HG02763 (cell line): ENCODE measurements around the gene LDB2.

Source experiments
- ATAC-seq: cut with Tn5 transposase; IDR thresholded peaks from one replicate; pipeline ENCODE4 v1.9.1; 2021; ENCODE audit warnings: mild to moderate bottlenecking, moderate library complexity; ENCODE audit not compliant: unreplicated experiment

Gene LDB2

DNA sequence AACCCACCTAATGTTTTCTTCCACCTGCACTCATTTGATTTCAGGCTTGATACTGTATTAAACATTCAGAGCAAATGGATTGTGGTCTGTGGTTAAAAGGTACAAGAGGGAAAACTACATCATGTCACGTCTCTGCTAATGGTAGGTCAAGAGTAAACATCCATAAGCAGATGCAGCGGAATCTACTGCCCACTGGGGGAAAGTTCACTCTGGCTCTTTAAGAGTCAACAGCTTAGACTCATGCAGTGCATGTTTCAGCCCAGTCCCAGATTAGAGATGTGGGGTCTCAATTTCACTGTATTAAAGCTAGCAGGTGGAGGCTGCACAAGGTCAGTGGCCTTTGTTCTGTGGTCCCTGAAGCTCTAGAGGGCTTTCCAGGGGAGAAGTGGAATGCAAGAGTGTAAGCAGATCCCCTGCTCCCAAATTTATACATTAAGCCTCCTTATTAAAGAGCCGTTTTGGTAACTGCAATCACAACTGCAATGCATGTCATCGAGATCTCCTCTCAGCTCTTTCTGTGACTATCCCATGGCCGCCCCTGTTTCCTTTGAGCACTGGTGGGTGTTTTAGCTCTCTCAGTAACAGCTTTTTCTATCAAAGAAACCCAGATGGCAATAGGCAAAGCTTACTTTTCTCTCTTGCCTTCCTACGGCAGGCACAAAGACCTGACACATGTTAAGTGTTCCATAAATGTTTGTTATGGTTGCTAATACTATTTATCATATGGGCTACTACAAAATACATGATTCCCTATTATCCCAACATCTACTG lies 53.4 kb downstream of the LDB2 start:
- ATAC-seq, result no peak

DNA sequence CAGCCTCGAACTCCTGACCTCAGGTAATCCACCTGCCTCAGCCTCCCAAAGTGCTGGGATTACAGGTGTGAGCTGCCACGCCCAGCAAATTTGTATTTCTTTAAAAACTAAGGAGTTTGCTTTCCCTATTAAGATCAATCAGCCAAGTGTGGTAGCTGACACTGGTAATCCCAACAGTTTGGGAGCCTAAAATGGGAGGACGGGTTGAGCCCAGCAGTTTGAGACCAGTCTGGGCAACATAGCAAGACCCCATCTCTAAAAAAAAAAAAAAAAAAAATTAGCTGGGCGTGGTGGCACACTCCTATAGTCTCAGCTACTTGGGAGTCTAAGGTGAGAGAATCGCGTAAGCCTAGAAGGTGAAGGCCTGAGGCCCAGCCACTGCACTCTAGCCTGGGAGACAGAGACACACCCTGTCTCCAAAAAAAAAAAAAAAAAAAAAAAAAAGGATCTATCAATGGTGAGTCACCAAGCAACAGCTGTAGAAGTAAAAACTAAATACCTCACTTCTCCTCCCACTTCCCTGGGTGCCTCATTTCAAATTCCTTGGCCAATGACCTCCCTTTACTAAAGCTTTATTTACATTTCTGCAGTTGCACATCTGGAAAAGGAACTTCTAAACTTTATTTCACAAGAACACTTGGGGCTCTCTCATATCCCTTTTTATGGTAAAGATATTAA lies 54.5 kb downstream of the LDB2 start:
- ATAC-seq, result no peak

DNA sequence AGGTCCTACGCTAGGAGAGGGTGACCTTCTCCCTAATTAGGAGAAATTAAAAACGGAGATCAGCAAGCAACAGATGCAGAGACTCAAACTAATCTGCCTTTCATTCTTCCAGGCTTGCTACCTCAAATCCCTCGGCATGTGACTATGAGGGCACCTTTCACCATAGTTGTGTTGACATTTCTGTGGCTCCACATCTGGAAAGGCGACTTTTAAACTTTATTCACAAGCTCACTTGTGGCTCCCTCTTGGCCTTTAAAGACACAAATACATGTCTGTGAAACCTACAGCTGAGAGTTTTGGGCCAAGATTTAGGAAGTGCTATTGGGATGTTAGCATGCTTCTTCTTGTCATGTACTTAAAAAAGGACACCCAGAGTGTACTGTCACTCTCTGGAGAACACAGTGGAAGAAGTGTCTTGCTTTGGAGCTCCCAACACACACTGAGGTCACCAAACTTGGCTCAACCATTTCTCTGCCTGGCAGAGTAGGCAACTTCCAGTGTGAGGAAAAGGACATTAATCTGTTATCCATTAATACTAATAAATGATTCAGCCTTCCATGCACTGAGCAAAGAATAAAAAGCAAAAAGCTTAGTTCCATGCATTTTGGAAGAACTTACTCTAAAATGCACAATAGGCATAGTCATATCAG lies 60.1 kb downstream of the LDB2 start:
- ATAC-seq, result no peak

DNA sequence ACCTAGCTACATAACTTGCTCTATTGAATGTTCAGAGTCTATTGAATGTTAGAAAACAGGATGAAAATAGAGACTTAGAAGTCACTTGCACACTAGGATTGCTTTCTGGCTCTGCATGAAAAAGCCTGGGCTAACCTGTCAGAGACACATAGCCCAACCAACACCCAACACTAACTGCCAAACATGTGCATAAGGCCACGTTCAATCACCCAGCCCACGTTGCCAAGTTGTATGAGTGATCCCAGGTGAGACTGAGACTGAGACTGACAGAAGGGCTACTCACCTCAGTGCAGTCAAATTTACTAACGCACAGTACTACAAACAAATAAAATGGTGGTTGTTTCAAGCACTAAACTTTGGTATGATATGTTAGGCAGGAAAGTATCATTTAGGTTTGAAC lies 61.0 kb downstream of the LDB2 start:
- ATAC-seq, result no peak

DNA sequence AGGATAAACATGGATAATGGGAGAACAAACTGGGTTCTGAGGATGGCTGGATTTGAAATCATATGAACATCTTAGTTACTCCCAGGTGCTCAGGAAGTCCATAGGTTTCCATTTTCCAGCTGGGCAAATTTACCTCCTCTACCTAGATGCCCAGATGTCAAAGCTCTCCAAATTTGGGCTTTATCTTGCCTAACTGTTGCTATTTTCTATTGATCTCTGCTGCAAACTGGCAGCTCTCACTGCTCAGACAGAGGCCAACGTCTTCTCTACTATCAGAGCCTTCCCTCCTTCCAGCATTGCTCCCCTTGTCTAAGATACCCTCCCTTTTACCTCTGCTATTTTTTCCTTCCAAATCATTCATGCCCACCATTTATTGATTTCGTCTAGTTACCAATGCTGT lies 62.1 kb downstream of the LDB2 start:
- ATAC-seq, result no peak

DNA sequence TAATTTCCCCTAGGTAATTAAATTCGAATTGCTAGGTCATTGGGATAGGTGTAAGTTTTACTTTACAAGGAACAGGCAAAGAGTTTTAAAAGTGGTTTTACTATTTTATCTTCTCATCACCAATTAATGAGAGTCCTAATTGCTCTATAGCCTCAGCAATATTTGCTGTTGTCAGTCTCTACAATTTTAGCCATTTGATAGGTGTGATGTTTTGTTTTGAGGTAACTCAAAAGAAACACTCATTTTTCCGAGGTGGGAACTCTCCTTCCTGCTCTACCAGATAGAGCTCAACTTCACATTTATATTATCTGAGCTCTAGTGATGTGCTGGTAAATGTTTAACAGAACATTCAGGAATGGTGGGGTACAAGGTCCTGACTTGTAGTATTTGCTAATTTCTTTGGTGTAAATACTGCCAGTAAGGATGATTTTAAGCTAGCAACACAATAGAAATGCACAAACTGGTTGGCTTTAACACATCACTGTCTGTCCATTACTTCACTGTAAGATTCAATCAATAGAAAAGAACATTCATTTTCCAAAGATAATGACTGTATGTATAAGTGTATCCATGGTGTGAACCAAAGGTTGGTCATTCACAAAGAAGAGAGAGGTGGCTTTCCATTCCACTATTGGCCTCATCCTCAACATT lies 62.7 kb downstream of the LDB2 start:
- no peak for ATAC-seq

DNA sequence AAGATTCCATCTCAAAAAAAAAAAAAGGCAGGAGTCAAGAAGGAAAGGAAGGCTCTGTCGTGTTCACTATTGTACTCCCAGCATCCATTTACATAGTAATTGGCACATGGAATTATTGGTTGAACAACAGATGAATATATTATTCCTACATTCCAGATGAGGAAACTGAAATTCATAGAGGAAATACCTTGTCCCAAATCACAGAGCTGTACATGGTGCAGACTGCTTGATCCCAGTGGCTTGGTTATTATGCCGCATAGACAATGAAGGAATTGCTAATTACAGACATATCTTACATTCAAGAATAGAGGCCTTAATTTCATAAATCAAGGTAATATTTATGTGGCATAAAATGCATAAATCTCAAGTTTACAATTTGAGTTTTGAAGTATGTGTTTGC lies 63.6 kb downstream of the LDB2 start:
- ATAC-seq, result no peak

DNA sequence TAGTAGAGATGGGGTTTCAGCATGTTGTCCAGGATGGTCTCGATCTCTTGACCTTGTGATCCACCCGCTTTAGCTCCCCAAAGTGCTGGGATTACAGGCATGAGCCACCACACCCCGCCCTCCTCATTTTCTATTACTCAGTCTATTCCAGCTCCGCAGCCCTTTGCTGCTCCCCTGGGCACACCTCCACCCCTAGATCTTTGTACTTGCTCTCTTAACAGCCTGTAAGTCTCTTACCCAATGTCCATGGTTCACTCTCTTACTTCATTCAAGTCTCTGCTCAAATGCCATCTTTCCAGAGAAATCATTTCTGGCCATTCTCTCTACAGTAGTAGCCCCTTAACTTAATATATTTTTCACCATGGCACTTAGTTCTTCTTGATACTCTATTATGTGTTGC lies 64.7 kb downstream of the LDB2 start:
- no peak for ATAC-seq

DNA sequence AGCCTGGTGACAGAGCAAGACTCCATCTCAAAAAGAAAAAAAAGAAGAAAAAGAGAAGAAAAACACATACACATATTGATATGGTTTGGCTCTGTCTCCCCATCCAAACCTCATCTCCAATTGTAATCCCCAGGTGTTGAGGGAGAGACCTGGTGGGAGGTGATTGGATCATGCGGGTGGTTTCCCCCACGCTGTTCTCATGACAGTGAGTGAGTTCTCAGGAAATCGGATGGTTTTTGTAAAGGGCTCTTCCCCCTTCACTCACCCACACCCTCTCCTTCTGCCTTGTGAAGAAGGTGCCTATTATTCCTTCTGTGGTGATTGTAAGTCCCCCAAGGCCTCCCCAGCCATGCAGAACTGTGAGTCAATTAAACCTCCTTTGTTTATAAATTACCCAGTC lies 68.4 kb downstream of the LDB2 start:
- ATAC-seq, result no peak

DNA sequence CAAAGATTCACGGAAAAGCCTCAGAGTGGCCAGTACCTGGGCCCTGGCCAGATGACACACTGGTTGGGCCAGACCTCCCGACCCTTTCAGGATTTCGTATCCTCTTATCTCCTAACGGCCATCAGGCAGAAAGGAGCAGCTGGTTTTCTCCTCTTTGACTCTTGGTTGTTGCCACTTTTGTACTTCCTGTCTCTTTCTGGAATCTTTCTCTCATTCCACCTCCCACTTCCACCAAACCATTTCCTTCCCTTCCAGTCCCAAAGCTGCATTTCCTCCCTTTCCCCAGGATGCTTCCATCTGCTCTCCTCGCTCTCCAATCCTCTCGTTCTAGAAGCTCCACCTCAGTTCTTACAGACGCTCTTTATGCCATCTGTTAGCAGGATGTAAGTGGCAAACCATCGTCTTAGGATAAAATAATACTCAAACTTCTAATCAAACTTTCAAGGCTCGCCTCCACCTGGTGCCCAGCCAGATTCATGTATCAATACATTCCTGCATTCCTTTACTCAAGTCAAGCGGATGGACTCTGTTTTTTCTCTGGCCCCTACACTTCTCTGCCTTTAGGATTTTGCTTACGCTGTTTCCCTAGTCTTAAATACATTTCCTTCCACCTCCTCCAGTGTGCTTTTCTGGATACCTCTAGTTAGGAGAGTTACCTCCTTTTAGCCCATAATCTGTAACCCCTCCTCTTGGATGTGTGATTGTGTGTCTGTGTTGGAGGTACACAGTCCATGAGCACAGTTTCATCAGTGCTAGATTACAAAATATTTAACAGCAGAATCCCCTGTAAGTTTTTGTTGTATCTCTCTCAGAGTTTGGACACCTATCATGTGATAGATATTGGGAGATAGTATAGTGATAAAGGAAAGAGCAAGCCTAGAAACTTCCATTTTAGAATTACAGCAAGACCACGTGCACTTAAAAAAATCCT lies 70.4 kb downstream of the LDB2 start:
- ATAC-seq, result no peak

DNA sequence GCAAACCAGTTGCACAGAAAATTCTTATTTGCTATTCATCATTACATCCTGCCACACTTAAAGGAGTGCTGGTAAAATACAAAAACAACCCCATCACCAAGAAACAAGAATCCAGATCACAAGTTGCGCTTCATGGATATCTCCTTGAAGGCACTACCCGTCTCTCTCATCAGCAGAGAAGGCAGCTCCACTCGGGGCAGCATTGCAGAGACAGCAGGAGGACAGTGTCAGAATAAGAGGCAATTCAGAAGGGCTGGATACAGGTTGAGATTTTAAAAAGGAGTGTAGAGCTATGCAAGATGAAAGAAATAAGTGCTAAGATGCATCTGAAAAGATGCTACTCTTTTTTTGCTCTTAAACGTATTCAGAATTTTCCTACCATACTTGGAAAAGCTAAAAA lies 71.4 kb downstream of the LDB2 start:
- ATAC-seq, result no peak

DNA sequence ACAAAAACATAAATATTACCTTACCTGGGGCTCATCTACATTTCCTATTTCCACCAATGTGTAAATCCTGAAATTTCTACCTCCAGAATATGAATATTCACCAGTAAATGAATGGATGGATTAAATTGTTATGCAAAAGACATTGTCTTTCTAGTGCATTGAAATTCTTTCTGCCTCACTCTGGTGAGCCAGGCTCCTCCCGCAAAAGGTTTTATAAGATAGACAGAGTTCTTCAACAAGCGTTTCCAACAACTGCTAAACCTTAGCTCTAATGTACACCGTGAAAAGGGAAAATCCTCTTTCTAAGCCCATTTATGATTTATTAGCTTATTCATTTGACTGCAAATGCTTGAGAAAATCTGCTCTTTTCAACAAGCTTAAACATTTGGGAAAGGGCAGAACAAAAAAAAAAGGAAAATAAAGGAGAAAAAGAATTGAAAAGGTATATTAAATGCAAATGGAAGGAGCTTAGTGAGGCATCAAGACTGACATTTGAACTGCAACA lies 72.0 kb downstream of the LDB2 start:
- ATAC-seq, result no peak

DNA sequence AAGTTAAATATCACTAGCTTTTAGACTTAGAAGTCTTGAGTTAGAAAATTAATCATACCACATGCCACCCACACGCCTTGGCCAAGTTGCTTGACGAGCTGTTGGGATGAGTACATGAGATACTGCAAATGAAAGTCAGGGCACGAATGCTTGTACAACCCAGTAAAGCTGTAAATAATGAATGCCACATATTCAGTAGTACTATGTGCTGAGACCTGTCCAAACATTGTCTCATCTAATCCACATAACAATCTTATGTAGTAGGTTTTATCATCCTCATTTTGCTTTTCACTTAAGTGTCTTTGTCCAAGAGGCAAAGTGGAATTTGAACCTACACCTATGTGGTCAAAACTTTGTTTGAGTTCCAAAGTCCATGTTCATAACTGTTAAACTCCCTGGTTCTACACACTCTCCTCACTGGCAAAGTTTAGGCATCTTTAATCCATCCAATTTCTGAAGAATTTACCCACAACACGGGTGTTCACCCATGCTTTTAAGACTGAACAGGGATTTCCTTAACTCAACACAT lies 74.1 kb downstream of the LDB2 start:
- no peak for ATAC-seq

DNA sequence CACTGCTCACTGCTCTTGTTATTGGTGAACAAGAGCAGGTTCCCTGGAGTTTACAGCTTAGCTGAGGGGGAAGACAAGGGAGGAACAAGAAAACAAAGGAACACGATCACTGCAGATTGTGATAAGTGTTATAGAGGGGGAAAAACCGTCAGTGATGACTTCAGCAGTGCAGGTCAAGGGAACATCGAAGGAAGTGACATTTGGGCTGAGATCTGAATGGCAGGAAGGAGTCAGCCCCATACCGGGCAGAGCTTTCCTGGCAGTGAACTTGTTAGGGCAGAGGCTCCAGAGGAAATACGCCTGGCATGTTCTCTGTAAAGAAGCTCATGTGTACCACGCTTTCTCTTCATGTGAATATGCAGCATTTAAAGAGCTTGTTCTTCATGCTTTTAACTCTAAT lies 78.1 kb downstream of the LDB2 start:
- ATAC-seq, result no peak

DNA sequence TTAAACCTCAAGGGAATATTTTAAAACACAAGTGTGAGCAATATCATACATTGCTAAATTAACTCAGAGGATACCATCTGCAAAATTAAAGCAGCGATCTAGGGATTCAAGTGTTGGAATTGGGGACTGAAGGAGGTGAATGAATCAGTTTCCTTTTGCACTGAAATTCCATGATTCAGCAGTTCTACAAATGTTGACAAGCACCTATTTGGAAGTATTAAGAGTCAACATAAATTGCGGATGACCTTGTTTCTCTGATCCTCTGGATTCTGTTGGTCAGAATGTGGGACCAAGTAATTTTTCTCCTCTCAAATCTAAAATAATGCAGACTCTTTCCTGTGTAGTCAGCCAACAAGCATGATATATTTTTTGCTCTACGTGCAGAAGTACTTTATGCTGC lies 78.8 kb downstream of the LDB2 start:
- ATAC-seq, result no peak

DNA sequence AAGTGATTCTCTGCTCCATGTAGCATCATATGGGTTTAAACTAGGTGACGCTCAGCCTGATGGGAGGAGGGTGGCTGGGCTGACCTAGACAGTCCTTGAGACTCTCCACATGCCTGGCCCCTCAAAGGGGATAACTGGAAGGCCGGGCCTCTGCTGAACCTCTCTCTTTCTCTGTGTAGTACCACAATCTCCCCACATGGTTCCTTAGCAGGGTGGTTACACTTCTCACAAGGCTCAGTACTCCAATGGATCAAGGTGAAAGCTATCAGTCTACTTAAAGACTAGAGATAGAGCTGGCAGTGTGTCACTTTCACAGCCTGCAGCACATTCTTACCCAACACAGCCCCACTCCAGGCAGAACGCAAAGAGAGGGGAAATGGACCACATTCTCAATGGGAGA lies 80.4 kb downstream of the LDB2 start:
- ATAC-seq, result no peak

DNA sequence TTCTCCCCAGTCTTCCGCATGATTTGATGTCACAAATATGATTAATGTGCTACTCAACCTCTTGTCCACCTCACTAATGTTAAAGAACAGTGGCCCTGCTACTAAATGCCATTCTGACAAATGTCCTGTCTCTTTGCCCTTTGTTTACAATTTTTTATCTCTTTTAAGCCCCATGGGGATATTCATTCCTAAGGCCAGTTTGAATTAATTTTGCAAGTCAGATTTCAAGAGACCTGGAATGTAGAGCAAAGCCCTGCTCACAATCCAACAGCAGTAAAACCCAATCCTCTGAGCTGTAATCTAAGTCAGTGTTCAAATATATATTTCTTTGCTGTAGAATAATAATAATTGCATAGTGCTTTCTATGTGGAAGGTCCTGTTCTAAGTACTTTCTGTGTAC lies 81.2 kb downstream of the LDB2 start:
- ATAC-seq, result no peak

DNA sequence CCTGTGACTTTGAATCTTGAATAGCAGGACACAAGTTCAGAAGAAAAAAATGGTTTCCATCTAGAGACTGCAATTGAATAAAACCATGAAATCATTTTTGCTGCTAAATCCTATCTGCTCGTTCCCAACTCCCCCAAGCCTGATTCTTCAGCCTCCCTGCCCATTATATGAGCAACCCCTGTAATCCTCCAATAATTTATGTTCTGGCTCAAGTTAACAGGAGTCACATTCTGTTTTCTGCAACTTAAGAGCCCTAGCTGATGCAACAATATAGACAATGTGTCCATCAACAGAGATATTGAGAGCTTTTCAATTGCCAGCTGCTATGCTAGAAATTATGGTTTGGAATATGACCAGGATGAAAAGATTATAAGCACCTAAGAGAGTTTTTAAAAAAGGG lies 84.1 kb downstream of the LDB2 start:
- no peak for ATAC-seq

DNA sequence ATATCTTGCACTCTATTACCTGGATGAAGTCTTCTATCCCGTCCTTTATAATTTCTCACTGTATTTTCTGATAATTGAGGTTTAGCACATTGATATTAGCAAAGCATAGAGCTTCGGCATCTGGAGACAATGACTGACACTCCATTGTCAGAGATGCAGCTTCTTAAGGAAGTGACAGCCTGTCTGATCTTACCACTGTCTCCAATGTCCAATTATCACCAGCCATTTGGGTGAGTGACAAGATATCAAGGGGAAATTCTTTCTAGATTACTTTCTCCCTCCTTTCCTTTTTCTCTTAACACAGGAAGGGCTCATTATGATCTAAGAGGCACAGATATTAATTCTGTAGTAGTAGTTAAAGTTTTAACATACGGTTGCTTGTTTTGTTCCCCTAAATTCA lies 86.4 kb downstream of the LDB2 start:
- no peak for ATAC-seq

DNA sequence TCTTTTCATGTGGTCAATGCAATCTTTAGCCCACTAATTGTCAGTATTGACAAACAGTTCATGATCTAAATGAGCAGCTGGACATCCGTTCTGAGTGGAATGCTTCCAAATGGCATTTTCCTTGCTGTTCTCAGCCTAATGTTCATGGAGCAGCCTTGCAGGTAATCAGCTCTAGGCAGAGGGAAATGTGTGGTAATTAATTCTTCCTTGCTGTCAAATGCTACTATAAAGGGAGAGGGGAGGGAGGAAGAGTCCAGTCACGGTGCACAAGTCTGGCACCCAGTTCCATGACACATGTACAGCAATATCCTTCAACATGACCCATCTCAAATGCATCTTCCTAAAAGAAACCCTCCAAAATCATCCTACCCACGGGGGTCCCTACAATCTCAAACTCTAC lies 88.5 kb downstream of the LDB2 start:
- no peak for ATAC-seq
